ENCODE measurements around the gene NMUR2. TPM values are rescaled to one million over a fixed set of nuclear protein-coding genes. Genes with fewer than 3 reads are reported as not detected.
A peak's percentile ranks its signal among the peaks of the same experiment; 100 is the strongest.

The NMUR2 gene
- total and polyA plus RNA-seq, 2 of the 8 experiments (the other 6 are each of a cell fraction or from before 2014, with no cell fraction given), result 0.11 TPM; not detected in 1

GRCh38 chr5:152378730-152379129, 26.3 kb downstream of the NMUR2 start:
- FAIRE-seq, result no peak
- H3K79me2 ChIP-seq (ENCODE audit: control insufficient read depth in 1 of 2, insufficient read depth in 2 of 2, low read length in 2 of 2), result no peaks in the 10 kb centered on the region
- H3K56ac ChIP-seq (replicated peaks; ENCODE audit: insufficient read length, low read depth, low read length), result no peak overlapping the region
- H4K91ac ChIP-seq (replicated peaks; ENCODE audit: insufficient read length, low read length), result no peak overlapping the region
- no peak overlapping the region for H4K5ac ChIP-seq (ENCODE audit: insufficient read length, low read depth, low read length)
- no peak overlapping the region for H3K23ac ChIP-seq (ENCODE audit: insufficient read length)
- no peak overlapping the region for H2BK5ac ChIP-seq (ENCODE audit: low read depth, low read length)
- no peak overlapping the region for H3K27ac ChIP-seq (ENCODE audit: low read depth, low read length)
- no peak overlapping the region for H3K14ac ChIP-seq (ENCODE audit: insufficient read length)
- H2BK12ac ChIP-seq (ENCODE audit: low read depth, low read length), result no peak overlapping the region
- H3K36me3 ChIP-seq (ENCODE audit: control insufficient read depth in 2 of 4, insufficient read depth in 4 of 4, low read length in 3 of 4), result no peaks in the 10 kb centered on the region
- no peak overlapping the region for H2BK20ac ChIP-seq (ENCODE audit: low read length)
- H2BK15ac ChIP-seq (ENCODE audit: low read length), result no peak overlapping the region
- peaks cover 0 to 2% of the 10 kb centered on the region in 2 experiments for H4K20me1 ChIP-seq (replicated peaks in 1 of 2; ENCODE audit: control insufficient read depth in 1 of 2, insufficient read depth in 2 of 2, low read length in 2 of 2)
- WGBS, 2 experiments (ENCODE audit: extremely low coverage in 1 of 2, insufficient coverage in 1 of 2, insufficient read length in 1 of 2, insufficient replicate concordance in 2 of 2, low coverage in 1 of 2, low lambda C conversion rate in 2 of 2, missing lambda C conversion rate in 1 of 2), result 93% methylated on average over 3 of the region's 3 CpGs; no CpG with 5 or more reads in 1 of the 2 experiments
- no peak overlapping the region for H3K4me2 ChIP-seq (ENCODE audit: insufficient read depth in 1 of 2, low read depth in 2 of 2, low read length in 2 of 2)
- no peaks in the 10 kb centered on the region for H3K9me3 ChIP-seq (ENCODE audit: insufficient read depth in 2 of 2, low read depth in 1 of 2, low read length in 1 of 2)
- H3K18ac ChIP-seq (ENCODE audit: extremely low read depth, low read length), result no peak overlapping the region; the same call in 1 of the 2 replicates
- no peaks in the 10 kb centered on the region for H3K27me3 ChIP-seq (replicated peaks in 1 of 4; ENCODE audit: control insufficient read depth in 3 of 4, extremely low read depth in 1 of 4, insufficient read depth in 3 of 4, low read length in 3 of 4)
- H3K4me3 ChIP-seq (ENCODE audit: extremely low read depth in 1 of 4, insufficient read depth in 2 of 4, low read depth in 3 of 4, low read length in 4 of 4), result no peak overlapping the region
- H3K23me2 ChIP-seq (ENCODE audit: low read depth, low read length), result no peaks in the 10 kb centered on the region
- POLR2A ChIA-PET (ENCODE audit: partially characterized antibody), result interaction anchor here (0.7 kb wide), 1 partner anchor 76 kb away, joined by 3 read pairs; no protein-coding TSS in a partner anchor
- no peaks in the 10 kb centered on the region for H3K4me1 ChIP-seq (replicated peaks in 1 of 4; ENCODE audit: control insufficient read depth in 3 of 4, insufficient read depth in 4 of 4, low read length in 3 of 4)
- DNase-seq (ENCODE audit: low read depth in 1 of 2, low spot score in 2 of 2), result no peak
- no peak overlapping the region for H4K8ac ChIP-seq (ENCODE audit: extremely low read depth, insufficient read depth, low read length)
- no peaks in the 10 kb centered on the region for H3K79me1 ChIP-seq (ENCODE audit: low read depth, low read length)
- H3K4ac ChIP-seq (replicated peaks; ENCODE audit: insufficient read length, low read depth, low read length), result no peak overlapping the region
- H2AK5ac ChIP-seq (ENCODE audit: low read depth, low read length), result no peak overlapping the region
- CTCF ChIA-PET (ENCODE audit: partially characterized antibody), result interaction anchor here (0.6 to 1.4 kb wide), 4 partner anchors 71 to 135 kb away, joined by 3 to 5 read pairs (median 3); no protein-coding TSS in a partner anchor
- H3K9ac ChIP-seq (replicated peaks in 1 of 4; ENCODE audit: extremely low read depth in 1 of 4, low read depth in 3 of 4, low read length in 3 of 4), result no peak overlapping the region
- H2BK120ac ChIP-seq (replicated peaks; ENCODE audit: low read depth, low read length), result no peak overlapping the region
- peak overlapping the region; percentile 74; the same call in 1 of the 2 replicates for H2AFZ ChIP-seq (ENCODE audit: low read length)
- TF ChIP-seq TAF1 (IDR thresholded peaks at IDR 0.05; ENCODE audit: low read depth, low read length), result no peak
- TF ChIP-seq SIRT6 (IDR thresholded peaks at IDR 0.05; ENCODE audit: low read length), result no peak
- no peak for TF ChIP-seq HDAC2 (IDR thresholded peaks at IDR 0.05; ENCODE audit: borderline replicate concordance in 1 of 2, low read depth in 2 of 2, low read length in 2 of 2)
- TF ChIP-seq NRF1 (IDR thresholded peaks at IDR 0.05; ENCODE audit: low read depth, low read length), result no peak
- TF ChIP-seq USF2 (IDR thresholded peaks at IDR 0.05; ENCODE audit: low read length), result no peak
- TF ChIP-seq EGR1 (IDR thresholded peaks at IDR 0.05; ENCODE audit: borderline replicate concordance, low read depth, low read length), result no peak
- TF ChIP-seq EP300 (IDR thresholded peaks at IDR 0.05; ENCODE audit: borderline replicate concordance in 1 of 2, low read depth in 2 of 2, low read length in 2 of 2), result no peak
- TF ChIP-seq POU5F1 (IDR thresholded peaks at IDR 0.05; ENCODE audit: low read depth, low read length), result no peak
- TF ChIP-seq EZH2 (IDR thresholded peaks at IDR 0.05; ENCODE audit: low read depth, low read length, severe bottlenecking), result no peak
- no peak for TF ChIP-seq TBP (IDR thresholded peaks at IDR 0.05; ENCODE audit: low read depth, low read length)
- TF ChIP-seq MAX (IDR thresholded peaks at IDR 0.05), result no peak
- TF ChIP-seq TCF12 (IDR thresholded peaks at IDR 0.05; ENCODE audit: low read depth, low read length), result no peak
- TF ChIP-seq KDM1A (IDR thresholded peaks at IDR 0.05; ENCODE audit: borderline replicate concordance, low read length), result no peak

All from H1 (cell line).